Neural progenitor cell (in vitro differentiated cells): ENCODE data around the gene RAMP3. TPM values are rescaled to one million over a fixed set of nuclear protein-coding genes. Genes with fewer than 3 reads are reported as not detected.

Experiments used
- DNase-seq: peaks from one replicate; pipeline ENCODE4 v3.0.0-alpha.2; 2016; ENCODE audit warnings: low spot score
- H2AFZ ChIP-seq: fragments of 200-600 bp; sonication (generic); replicated peaks from 2 replicates; pipeline ENCODE4 v1.6.1; 2016; ENCODE audit warnings: antibody characterized with exemption
- H3F3A ChIP-seq: fragments of 200-600 bp; sonication (generic); 2 replicates; pipeline ENCODE4 v1.6.1; 2016; ENCODE audit warnings: antibody characterized with exemption, low read depth
- H3K27ac ChIP-seq: fragments of 200-600 bp; sonication (generic); 2 replicates; pipeline ENCODE4 v1.5.1; 2016; ENCODE audit warnings: mild to moderate bottlenecking
- H3K27me3 ChIP-seq: fragments of 200-600 bp; sonication (generic); 2 replicates; pipeline ENCODE4 v1.6.1; 2016; ENCODE audit warnings: mild to moderate bottlenecking, moderate library complexity
- H3K36me3 ChIP-seq: fragments of 200-600 bp; sonication (generic); 2 replicates; pipeline ENCODE4 v1.5.1; 2016
- H3K4me1 ChIP-seq: fragments of 200-600 bp; sonication (generic); 2 replicates; pipeline ENCODE4 v1.6.1; 2016; ENCODE audit warnings: mixed run types
- H3K4me2 ChIP-seq: fragments of 200-600 bp; sonication (generic); 2 replicates; pipeline ENCODE4 v1.6.1; 2016
- H3K4me3 ChIP-seq: fragments of 200-600 bp; sonication (generic); 2 replicates; pipeline ENCODE4 v1.5.1; 2016
- H3K79me2 ChIP-seq: fragments of 200-600 bp; sonication (generic); 2 replicates; pipeline ENCODE4 v1.6.1; 2016; ENCODE audit warnings: low read depth
- H3K9ac ChIP-seq: fragments of 200-600 bp; sonication (generic); 2 replicates; pipeline ENCODE4 v1.6.1; 2016
- H3K9me3 ChIP-seq: fragments of 200-600 bp; sonication (generic); 2 replicates; pipeline ENCODE4 v1.5.1; 2016; ENCODE audit warnings: low read depth
- H4K20me1 ChIP-seq: fragments of 200-600 bp; sonication (generic); 2 replicates; pipeline ENCODE4 v1.6.1; 2016; ENCODE audit warnings: low read depth
- H3K27ac Mint-ChIP-seq: 3 replicates; pipeline ENCODE4 v1.8.0; 2021; ENCODE audit warnings: mixed read lengths
- H3K27me3 Mint-ChIP-seq: 2 replicates; pipeline ENCODE4 v1.8.0; 2022; ENCODE audit warnings: low read depth, mild to moderate bottlenecking, inconsistent platforms, moderate library complexity, mixed read lengths; ENCODE audit not compliant: insufficient read depth
- H3K36me3 Mint-ChIP-seq: 3 replicates; pipeline ENCODE4 v1.8.0; 2021; ENCODE audit warnings: mixed read lengths
- H3K4me1 Mint-ChIP-seq: 3 replicates; pipeline ENCODE4 v1.8.0; 2021; ENCODE audit warnings: mixed read lengths
- H3K4me3 Mint-ChIP-seq: 3 replicates; pipeline ENCODE4 v1.8.0; 2021; ENCODE audit warnings: mild to moderate bottlenecking, moderate library complexity, mixed read lengths
- H3K9me3 Mint-ChIP-seq: 3 replicates; pipeline ENCODE4 v1.8.0; 2020; ENCODE audit warnings: mixed read lengths
- EZH2 ChIP-seq: fragments of 200-600 bp; sonication (generic); IDR thresholded peaks from 2 replicates; pipeline ENCODE4 v1.6.1; 2017; ENCODE audit warnings: antibody characterized with exemption, mild to moderate bottlenecking, moderate library complexity
- EZH2phosphoT487 ChIP-seq: fragments of 200-600 bp; sonication (generic); IDR thresholded peaks from 2 replicates; pipeline ENCODE4 v1.6.1; 2017; ENCODE audit warnings: antibody characterized with exemption
- total RNA-seq: library from RNA; depleted of rRNA; stranded (reverse); fragments of >200 nt; gene quantifications from 2 replicates; pipeline ENCODE4 v1.2.3, GENCODE V29; 2015; ENCODE audit warnings: low replicate concordance
- TF ChIP-seq, protein P1 (sequence below): fragments of 200-600 bp; sonication (generic); IDR thresholded peaks from 2 replicates; pipeline ENCODE4 v1.5.1; 2017; ENCODE audit warnings: antibody characterized with exemption, mild to moderate bottlenecking

The RAMP3 gene
- total RNA-seq, 1 donor from 2014 or later = not detected

DNA sequence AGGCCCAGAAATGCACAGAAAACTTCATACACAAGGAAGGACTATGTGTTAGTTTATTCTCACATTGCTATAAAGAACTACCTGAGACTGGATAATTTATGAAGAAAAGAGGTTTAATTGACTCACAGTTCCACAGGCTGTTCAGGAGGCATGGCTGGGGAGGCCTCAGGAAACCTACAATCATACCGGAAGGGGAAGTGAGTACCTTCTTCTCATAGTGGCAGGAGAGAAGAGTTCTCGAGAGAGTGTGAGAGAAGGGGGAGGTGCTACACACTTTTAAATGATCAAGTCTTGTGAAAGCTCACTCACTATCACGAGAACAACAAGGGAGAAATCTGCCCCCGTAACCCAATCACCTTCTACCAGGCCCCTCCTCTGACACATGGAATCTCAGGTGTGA, 16.8 kb upstream of the RAMP3 start:
- Histone ChIP-seq H3K9ac (no peak overlapping the region), H3K27ac (no peak overlapping the region), H3K4me1 (no peaks in the 10 kb centered on the region), H3K79me2 (no peaks in the 10 kb centered on the region), H3K36me3 (no peaks in the 10 kb centered on the region), H3F3A (no peaks in the 10 kb centered on the region), H3K4me3 (no peak overlapping the region), H3K9me3 (no peaks in the 10 kb centered on the region), H3K4me2 (no peak overlapping the region), H3K27me3 (no peaks in the 10 kb centered on the region), H2AFZ (no peak overlapping the region), H4K20me1 (no peaks in the 10 kb centered on the region)
- no peak for TF ChIP-seq EZH2phosphoT487
- TF ChIP-seq, protein P1, sequence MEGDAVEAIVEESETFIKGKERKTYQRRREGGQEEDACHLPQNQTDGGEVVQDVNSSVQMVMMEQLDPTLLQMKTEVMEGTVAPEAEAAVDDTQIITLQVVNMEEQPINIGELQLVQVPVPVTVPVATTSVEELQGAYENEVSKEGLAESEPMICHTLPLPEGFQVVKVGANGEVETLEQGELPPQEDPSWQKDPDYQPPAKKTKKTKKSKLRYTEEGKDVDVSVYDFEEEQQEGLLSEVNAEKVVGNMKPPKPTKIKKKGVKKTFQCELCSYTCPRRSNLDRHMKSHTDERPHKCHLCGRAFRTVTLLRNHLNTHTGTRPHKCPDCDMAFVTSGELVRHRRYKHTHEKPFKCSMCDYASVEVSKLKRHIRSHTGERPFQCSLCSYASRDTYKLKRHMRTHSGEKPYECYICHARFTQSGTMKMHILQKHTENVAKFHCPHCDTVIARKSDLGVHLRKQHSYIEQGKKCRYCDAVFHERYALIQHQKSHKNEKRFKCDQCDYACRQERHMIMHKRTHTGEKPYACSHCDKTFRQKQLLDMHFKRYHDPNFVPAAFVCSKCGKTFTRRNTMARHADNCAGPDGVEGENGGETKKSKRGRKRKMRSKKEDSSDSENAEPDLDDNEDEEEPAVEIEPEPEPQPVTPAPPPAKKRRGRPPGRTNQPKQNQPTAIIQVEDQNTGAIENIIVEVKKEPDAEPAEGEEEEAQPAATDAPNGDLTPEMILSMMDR = no peak
- H3K4me3 Mint-ChIP-seq = no peak overlapping the region
- H3K4me1 Mint-ChIP-seq = peaks cover 6% of the 10 kb centered on the region
- H3K36me3 Mint-ChIP-seq = no peaks in the 10 kb centered on the region
- DNase-seq = no peak
- no peaks in the 10 kb centered on the region for H3K9me3 Mint-ChIP-seq
- H3K27me3 Mint-ChIP-seq = peaks cover 8% of the 10 kb centered on the region
- no peak overlapping the region for H3K27ac Mint-ChIP-seq

DNA sequence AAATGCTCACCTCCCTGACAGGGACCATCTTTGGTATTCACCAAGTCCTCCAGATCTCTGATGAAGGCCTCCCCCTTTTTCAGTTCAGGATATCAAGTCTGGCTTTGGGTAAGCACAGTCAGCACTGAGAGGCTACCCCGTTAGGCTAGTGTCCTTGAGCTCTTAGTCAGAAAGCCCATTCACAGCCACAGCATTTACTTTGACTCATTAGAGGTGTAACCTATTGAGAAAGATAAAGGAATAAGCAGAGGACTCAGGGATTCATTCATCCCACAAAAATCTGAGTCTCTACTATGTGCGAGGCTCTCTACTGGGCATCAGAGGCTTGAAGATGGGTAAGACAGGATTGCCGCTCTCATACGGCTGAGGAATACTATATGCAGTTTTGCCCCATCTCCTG, 14.0 kb upstream of the RAMP3 start:
- Histone ChIP-seq H3K9ac (no peak overlapping the region), H3K9me3 (no peaks in the 10 kb centered on the region), H4K20me1 (no peaks in the 10 kb centered on the region), H3K36me3 (no peaks in the 10 kb centered on the region), H3K4me1 (no peaks in the 10 kb centered on the region), H3K27ac (no peak overlapping the region), H3F3A (no peaks in the 10 kb centered on the region), H3K79me2 (no peaks in the 10 kb centered on the region), H3K27me3 (no peaks in the 10 kb centered on the region), H3K4me2 (no peak overlapping the region), H2AFZ (no peak overlapping the region), H3K4me3 (no peak overlapping the region)
- H3K4me3 Mint-ChIP-seq = no peak overlapping the region
- no peak for DNase-seq
- TF ChIP-seq EZH2phosphoT487 (no peak), EZH2 (no peak)
- TF ChIP-seq, protein P1 = no peak
- no peak overlapping the region for H3K27ac Mint-ChIP-seq
- H3K36me3 Mint-ChIP-seq = no peaks in the 10 kb centered on the region
- peaks cover 9% of the 10 kb centered on the region for H3K27me3 Mint-ChIP-seq
- H3K4me1 Mint-ChIP-seq = peaks cover 2% of the 10 kb centered on the region
- H3K9me3 Mint-ChIP-seq = no peaks in the 10 kb centered on the region

DNA sequence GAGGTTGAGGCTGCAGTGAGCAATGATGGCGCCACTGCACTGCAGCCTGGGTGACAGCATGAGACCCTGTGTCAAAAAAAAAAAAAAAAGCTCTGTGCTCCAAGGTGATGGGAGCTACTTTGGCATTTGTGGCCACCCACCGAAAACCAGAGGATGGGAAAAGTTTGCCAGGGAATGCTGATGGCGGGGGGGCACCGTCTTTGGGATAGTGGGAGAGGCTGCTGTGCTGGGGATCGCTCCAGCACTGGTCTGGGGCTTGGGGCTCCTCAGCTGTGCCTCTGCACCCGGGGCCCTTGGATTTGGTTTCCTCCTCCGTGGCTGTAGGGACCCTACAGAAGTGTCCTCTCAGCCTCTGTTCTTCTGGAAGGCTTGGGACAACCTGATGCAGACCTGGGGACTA, 11.7 kb upstream of the RAMP3 start:
- Mint-ChIP-seq H3K4me3 (no peak overlapping the region), H3K36me3 (no peaks in the 10 kb centered on the region), H3K4me1 (peaks cover 7% of the 10 kb centered on the region), H3K27me3 (peaks cover 9% of the 10 kb centered on the region), H3K27ac (no peak overlapping the region), H3K9me3 (no peaks in the 10 kb centered on the region)
- H3K9me3 ChIP-seq = no peaks in the 10 kb centered on the region
- H3K9ac ChIP-seq = no peak overlapping the region
- no peak for DNase-seq
- no peaks in the 10 kb centered on the region for H3F3A ChIP-seq
- H2AFZ ChIP-seq = no peak overlapping the region
- TF ChIP-seq EZH2phosphoT487 (no peak), EZH2 (no peak)
- TF ChIP-seq, protein P1 = no peak
- H3K27ac ChIP-seq = no peak overlapping the region
- no peaks in the 10 kb centered on the region for H3K36me3 ChIP-seq
- H4K20me1 ChIP-seq = no peaks in the 10 kb centered on the region
- no peaks in the 10 kb centered on the region for H3K27me3 ChIP-seq
- no peaks in the 10 kb centered on the region for H3K79me2 ChIP-seq
- no peak overlapping the region for H3K4me3 ChIP-seq
- no peak overlapping the region for H3K4me2 ChIP-seq
- no peaks in the 10 kb centered on the region for H3K4me1 ChIP-seq
